Measurements from ENCODE around the gene GLCE. TPM values are rescaled to one million over a fixed set of nuclear protein-coding genes. Genes with fewer than 3 reads are reported as not detected.

The GLCE gene
- total RNA-seq: 76.4 TPM

DNA sequence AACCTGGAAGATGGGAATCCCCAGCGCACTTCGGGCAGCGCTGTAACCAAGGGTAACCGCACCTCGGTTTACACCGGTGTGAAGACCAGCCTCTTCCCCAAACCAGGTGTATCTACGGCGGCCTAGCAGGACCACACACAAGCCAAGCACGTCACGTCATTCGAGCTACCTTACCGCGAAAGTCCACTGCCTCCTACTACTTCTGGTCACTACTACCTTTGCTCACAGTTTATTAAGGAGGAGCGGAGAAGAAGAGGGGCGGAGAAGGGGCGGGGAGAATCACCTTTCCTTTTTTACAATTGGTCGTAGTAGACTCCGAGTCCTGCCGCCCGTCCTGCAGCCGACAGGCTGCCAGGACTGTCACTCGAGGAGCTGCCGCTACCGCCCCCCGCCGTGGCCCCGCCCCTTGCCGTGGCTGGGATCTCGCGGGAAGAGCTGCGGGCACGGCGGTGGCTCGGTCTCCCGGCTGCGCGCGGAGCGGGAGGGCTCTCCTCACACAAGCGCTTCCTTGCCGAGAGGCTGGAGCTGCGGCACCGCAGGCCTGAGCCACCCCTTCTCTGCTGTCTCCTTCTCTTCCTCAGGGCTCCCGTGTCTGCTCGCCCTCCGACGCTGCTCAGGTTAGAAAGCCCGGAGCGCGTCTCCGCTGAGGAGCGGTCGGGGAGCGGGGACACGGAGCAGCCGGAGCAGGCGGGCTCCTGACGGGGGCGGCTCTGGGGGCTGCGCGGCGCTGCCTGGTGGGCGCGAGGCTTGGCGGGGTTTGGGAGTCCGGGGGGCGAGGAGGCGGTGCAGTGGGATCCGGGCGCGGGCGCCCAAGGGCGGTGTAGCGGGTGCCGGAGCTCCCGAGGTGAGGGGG, at the start of gene GLCE:
GLCE (plus strand) TSS at position 495 of the 853 bp plus-strand sequence. CDS start 95,172 bp downstream, outside the sequence.
- peak; percentile 94 for DNase-seq

GRCh38 chr15:69114331-69114928, 46.0 kb upstream of the GLCE start:
- no peak for DNase-seq

DNA sequence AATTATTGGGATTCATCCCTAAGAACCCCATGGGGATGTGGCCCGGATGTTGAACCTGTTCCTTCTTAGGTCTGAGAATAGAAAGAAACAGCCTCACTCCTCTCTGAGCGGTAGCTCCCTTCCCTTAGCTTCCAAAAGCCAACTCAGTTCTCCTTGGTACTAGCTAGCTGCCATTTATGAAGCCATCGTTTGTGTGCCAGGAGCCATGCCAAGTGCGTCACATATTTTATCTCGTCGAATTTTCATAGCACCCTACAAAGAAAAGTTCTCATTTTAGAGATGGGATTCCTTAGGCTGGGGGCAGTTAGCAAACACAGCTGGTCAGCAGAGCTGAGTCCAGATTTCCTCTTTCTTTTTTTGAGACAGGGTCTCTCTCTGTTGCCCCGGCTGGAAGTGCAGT, 45.4 kb upstream of the GLCE start:
- DNase-seq: no peak

DNA sequence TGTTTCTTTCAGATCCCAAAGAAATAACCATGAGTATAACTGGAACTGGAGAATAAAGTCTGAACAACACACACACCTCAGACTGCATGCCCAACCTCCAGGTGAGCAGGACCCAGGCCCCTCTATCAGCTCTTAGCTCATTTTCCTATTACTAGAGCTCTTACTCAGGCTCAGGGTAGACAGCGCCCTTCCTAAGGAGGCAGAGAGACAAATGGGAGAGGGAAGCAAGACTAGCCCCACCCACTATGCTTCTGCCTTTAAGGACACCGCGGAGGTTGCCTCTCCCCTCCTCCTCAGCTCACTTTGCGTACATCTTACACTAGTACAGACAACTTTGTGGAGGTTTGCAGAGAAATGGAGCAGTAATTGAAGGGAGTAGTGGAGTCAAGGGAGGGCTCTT, 44.0 kb upstream of the GLCE start:
- no peak for DNase-seq

GRCh38 chr15:69117431-69117871, 43.0 kb upstream of the GLCE start:
- DNase-seq: no peak

DNA sequence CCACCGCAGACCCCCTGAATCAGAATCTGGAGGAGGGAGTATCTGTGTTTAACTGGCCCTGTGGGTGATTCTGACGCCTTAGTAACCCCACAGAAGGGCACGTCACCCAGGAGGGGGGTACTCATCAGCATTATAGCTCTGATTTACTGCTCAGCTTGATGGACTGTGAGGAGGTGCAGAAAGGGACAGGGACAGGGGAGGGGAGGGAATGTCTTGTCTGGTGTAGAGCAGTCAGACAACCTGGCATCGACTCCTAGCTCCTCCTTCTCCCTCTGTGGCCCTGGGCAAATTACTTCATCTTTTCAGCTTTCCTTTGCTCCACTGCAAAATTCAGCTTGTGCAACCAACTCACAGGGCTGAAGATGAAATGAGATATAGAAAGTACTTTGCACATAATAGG, 42.3 kb upstream of the GLCE start:
- DNase-seq: no peak

DNA sequence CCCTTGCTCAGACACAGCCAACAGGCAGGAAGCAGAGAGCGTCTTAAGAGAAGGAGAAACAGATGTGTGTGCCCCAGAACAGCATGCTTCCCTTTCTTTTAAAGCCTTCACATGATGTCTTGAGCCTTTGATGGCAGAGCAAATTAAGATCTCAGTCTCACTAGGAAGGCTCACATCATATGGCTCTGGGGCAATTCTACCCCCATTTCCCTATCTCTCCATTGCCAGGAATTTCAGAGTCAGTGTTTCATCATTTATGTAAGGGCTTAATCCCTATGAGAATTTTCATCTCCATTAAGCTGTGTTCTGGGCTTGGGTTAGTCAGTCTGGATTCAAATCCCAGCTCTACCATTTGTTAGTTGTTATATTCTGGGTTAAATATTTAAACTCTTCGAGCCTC, 41.4 kb upstream of the GLCE start:
- no peak for DNase-seq

DNA sequence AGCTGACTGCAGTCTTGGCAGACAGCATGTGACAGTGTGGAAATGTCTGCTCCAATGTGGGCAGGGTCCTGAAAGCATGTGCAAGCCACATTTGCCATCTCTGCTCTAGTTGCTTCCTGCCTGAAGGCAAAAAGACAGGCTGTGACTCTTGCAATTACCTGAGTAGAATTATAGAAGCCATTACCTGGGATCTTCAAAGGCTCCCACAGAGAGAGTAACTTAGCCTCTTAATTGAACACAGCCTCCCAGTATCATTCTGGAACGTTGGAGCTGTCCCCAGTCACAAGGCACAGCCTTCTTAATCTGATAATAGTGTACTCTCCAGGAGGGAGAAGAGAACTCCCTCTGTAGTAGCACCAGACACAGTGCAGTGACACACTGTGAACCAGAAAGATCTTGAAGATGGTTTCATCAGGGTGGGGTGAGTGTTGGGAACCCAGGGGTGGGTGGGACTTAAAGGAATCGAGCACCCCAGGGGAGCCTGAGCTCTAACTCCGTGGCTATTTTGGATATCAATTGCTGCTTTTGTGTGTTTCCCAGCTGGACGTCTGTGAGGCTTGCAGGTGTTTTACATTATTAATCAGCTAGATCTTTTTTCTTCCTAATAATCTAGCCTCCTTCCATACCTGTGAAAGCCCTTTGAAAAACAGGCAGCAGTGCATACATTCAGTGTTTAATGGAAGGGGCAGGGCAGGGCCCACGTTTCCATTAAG, 40.6 kb upstream of the GLCE start:
- no peak for DNase-seq

GRCh38 chr15:69120732-69121131, 39.7 kb upstream of the GLCE start:
- no peak for DNase-seq

DNA sequence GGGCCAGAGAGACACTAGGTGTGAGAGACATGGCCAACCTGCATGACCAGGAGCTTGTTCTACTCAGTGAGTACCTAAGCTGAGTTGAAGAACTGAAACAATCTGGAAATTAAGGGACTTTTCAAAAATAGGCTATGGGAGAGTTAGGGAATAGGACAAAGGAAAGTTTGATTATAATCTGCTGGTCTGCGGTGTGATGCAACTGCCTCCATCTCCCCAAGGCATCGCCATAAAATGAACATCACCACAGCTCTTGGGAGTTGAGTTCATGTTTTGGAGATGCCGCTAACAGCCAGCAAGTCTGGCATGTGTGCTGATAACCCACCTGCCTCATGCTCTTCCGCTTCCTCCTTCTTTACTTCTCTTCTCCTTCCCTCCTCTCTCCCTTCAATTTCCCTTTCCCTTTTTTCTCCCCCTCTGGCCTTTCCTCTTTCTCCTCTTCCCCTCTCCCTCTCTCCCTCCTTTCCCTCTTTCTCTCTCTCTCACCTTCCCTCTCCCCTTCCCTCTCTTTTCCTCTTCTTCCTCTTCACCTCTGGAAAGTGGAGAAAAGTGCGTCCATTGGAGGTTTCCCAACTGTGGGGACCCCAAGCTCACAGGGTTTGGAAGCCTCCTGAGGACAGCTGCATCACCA, 39.1 kb upstream of the GLCE start:
- no peak for DNase-seq

DNA sequence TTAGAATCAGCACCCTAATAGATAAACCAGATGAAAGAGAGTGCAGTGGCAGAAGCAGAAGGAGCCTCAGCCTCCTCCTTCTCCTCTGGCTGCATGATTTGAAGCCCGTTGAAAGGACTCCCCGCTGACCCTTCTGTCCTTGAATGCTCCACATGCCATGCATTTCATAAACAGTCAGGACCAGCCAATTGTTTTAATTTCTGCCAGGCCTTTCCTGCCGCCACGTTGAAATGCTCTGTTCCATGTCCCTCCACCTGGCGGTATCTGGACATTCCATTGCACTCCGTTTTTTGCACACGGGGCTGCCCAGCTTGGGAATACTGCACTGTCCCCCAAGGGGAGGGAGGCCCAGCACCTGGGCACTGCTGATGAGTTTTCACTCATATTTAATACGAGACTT, 35.2 kb upstream of the GLCE start:
- no peak for DNase-seq

- no peak for DNase-seq
These were observed 34.4 kb upstream of the GLCE start for GRCh38 chr15:69126054-69126469.

GRCh38 chr15:69127306-69127705, 33.1 kb upstream of the GLCE start:
- DNase-seq: no peak

DNA sequence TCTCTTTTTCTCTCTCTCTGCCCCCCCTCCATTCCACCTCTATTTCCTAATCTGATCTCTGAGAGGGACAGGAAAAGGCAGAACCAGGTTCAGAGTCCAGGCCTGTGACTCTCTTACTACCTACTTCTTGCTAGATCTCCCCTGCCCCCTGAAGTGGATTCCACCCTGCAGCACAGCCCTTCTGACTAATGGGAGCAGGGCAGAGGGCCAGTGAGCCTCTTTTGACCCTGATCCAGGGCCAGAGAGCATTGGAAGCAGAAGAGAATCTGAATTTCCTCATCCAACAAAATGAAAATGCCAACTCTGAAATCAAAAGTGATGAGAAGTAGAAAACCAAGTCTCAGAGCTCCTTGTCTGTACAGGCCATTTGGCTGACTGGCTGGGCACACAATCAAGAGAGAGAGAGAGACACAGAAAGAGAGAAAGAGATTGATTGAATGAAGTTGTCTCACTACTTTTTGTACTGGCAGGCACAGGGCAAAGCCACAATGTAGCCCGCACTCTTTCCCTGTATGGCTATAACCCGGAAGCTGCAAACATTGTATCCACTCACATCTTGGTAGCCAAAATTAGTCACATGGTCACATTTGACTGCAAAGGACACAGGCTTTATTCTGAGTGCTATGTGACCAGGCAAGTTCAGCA, 31.6 kb upstream of the GLCE start:
- DNase-seq: no peak

DNA sequence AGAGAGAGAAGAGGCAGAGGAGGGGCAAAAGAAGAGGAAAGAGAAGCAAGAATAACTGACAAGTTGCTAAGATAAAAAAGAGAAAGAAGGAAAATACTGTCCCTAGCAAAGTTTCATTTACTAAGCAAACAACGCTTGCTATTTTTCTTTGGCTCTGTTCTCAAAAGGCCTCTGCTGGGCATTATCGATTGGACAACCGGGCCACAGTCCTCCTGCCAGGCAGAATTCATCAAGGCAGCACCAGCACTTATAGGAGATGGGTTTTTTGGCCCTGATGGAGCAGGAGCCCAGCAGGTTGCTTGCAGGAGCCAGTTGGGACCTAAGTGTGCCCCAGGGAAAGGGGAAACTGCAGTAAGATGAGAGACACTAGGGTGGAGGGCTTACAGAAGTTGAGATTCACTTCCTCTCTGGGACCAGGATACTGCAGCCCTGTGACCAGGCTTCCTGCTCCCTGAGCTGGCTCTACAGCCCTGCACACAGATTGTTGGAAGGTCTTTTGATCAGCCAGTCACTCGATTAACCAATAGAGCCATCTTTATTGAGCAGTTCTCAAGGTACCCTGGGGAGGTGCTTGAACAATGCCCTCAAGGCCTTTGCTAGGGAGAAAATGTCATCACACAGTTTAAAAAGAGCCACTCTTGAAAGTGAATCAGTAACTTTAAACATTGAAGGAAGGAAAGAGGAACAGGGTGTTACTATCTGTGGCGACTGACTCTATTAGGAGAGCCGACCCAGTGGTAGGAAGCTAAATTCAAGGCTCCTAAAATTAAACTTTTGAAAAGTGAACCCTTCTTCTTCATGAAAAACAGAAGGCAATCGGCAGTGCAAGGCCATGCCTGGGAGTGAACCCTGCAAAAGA, 28.8 kb upstream of the GLCE start:
- no peak for DNase-seq

- no peak for DNase-seq
These were observed 28.0 kb upstream of the GLCE start for GRCh38 chr15:69132430-69132829.

GRCh38 chr15:69132977-69133861, 27.2 kb upstream of the GLCE start:
- DNase-seq: no peak

DNA sequence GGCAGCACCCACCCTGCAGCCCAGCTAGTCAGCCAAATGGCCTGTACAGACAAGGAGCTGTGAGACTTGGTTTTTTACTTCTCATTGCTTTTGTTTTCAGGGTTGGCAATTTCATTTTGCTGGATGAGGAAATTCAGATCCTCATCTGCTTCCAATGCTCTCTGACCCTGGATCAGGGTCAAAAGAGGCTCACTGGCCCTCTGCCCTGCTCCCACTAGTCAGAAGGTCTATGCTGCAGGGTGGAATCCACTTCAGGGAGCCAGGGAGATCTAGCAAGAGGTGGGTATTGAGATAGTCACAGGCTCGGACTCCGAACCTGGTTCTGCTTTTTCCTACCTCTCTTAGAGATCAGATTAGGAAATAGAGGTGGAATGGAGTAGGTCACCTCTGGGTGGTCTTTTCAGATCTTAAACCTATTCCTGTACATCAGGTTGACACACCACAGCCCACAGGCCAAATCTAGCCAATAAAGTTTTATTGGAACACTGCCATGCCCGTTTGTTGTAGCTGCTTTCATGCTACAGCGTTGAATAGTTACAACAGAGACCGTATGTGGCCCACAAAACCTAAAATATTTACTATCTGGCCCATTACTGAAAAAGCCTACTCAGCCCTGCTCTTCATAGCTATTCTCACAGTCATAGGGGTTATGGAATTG, 26.4 kb upstream of the GLCE start:
- DNase-seq: no peak

DNA sequence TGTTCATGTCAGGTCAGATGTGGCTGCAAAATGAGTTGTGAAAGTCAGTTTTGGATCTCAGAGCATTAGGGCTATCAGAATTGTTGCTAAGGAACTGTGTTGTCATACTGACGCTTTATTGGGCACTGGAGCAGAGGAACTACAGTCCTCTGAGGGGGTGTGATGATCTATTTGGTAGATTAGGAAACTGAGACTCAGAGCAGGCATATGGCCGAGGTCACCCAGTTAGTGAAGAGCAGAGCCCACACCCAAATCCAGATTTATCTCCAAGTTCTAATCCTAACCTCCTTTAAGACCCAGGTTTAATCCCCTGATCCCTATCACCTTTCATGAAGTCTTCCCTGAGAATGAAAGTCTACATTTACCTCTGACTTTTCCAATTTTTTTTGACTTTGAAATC, 25.6 kb upstream of the GLCE start:
- no peak for DNase-seq

DNA sequence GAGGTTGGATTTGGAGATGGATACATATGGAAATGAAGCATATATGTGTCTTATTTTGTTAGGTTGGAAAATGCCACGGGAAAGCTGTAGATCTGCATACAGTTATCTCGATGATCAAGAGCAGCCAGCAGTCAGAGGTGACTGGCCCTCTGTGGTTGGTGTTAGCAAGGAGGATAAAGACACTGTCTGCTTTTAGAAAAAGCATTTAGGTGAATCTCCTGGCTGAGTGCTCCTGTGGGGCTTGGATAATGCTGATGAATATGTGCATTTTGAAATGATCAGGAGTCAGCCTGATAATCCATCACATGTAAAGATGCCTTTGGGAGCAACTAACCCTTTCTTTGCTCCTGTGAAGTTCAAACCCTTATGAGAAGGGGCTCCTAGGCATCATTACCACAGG, 24.9 kb upstream of the GLCE start:
- no peak for DNase-seq
